ENCODE results near the gene POMGNT2.

DNA sequence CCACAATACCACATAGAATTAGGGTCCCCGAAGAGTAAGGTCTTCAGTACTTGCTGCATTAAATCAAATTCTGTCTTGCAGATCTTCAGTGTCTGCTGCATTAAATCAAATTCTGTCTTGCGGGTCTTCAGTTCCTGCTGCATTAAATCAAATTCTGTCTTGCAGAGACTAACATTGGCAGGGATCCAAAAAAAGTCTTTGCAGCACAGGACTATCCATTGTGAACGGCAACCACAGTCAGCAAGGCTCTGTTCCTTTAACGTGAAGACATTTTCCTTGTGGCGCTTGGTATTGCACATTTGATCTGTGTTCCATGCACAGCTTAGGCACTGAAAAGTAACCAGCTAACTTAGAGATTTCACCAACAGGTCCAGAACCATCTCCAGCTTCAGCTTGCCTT is 46.8 kb upstream of the POMGNT2 start:
- TF ChIP-seq, protein P1, sequence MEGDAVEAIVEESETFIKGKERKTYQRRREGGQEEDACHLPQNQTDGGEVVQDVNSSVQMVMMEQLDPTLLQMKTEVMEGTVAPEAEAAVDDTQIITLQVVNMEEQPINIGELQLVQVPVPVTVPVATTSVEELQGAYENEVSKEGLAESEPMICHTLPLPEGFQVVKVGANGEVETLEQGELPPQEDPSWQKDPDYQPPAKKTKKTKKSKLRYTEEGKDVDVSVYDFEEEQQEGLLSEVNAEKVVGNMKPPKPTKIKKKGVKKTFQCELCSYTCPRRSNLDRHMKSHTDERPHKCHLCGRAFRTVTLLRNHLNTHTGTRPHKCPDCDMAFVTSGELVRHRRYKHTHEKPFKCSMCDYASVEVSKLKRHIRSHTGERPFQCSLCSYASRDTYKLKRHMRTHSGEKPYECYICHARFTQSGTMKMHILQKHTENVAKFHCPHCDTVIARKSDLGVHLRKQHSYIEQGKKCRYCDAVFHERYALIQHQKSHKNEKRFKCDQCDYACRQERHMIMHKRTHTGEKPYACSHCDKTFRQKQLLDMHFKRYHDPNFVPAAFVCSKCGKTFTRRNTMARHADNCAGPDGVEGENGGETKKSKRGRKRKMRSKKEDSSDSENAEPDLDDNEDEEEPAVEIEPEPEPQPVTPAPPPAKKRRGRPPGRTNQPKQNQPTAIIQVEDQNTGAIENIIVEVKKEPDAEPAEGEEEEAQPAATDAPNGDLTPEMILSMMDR (IDR thresholded peaks at IDR 0.05; ENCODE audit: low read depth, low read length, missing input control): no peak
- no peak for TF ChIP-seq NR2F2 (IDR thresholded peaks at IDR 0.05)
- TF ChIP-seq RXRA (IDR thresholded peaks at IDR 0.05): no peak
- no peak for TF ChIP-seq TAF1 (conservative IDR thresholded peaks at IDR 0.05)
- TF ChIP-seq HNF4A (conservative IDR thresholded peaks at IDR 0.05): no peak
- TF ChIP-seq, protein P2, sequence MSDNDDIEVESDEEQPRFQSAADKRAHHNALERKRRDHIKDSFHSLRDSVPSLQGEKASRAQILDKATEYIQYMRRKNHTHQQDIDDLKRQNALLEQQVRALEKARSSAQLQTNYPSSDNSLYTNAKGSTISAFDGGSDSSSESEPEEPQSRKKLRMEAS (IDR thresholded peaks at IDR 0.05): no peak

All from liver (tissue), 3 donors.